Mesenchymal stem cell (in vitro differentiated cells and primary cell): Measurements from ENCODE around the gene ARID1B.

Source experiments
- DNase-seq: peaks from one replicate; pipeline ENCODE4 v3.0.0-alpha.2; 2013
- H2AFZ ChIP-seq: one replicate; pipeline ENCODE4 v1.6.1; 2013; ENCODE audit warnings: low read depth, mild to moderate bottlenecking, control low read depth, inconsistent platforms, low read length, moderate library complexity
- H2AK5ac ChIP-seq: 2 replicates; pipeline ENCODE4 v1.6.1; 2013; ENCODE audit warnings: low read length, moderate library complexity, mild to moderate bottlenecking, inconsistent platforms; ENCODE audit not compliant: severe bottlenecking
- H2BK120ac ChIP-seq: one replicate; pipeline ENCODE4 v1.6.1; 2013; ENCODE audit warnings: low read depth, mild to moderate bottlenecking, inconsistent platforms, low read length, moderate library complexity
- H2BK12ac ChIP-seq, 2 experiments: one replicate each; pipeline ENCODE4 v1.6.1; 2013; ENCODE audit warnings: inconsistent platforms in 2 of 2, low read length in 2 of 2, mild to moderate bottlenecking in 2 of 2, moderate library complexity in 2 of 2, control low read depth in 1 of 2
- H2BK15ac ChIP-seq: one replicate; pipeline ENCODE4 v1.6.1; 2013; ENCODE audit warnings: mild to moderate bottlenecking, low read depth, inconsistent platforms; ENCODE audit not compliant: poor library complexity, severe bottlenecking
- H2BK5ac ChIP-seq: 2 replicates; pipeline ENCODE4 v1.6.1; 2013; ENCODE audit warnings: low read depth, mild to moderate bottlenecking, low read length, control low read depth, inconsistent platforms; ENCODE audit not compliant: poor library complexity, severe bottlenecking
- H3K14ac ChIP-seq, 2 experiments: one replicate each; pipeline ENCODE4 v1.6.1; 2013; ENCODE audit warnings: inconsistent platforms in 2 of 2, low read length in 2 of 2, control low read depth in 1 of 2, mild to moderate bottlenecking in 1 of 2, moderate library complexity in 1 of 2
- H3K18ac ChIP-seq, 2 experiments: one replicate each; pipeline ENCODE4 v1.6.1; 2013; ENCODE audit warnings: inconsistent platforms in 2 of 2, low read length in 2 of 2, control low read depth in 1 of 2, low read depth in 1 of 2, mild to moderate bottlenecking in 1 of 2
- H3K23ac ChIP-seq, 2 experiments: one replicate each; pipeline ENCODE4 v1.6.1; 2013; ENCODE audit warnings: inconsistent platforms in 2 of 2, low read length in 2 of 2, mild to moderate bottlenecking in 2 of 2, moderate library complexity in 2 of 2, control low read depth in 1 of 2
- H3K27ac ChIP-seq: 2 replicates; pipeline ENCODE4 v1.5.1; 2013; ENCODE audit warnings: mild to moderate bottlenecking, moderate library complexity, low read length, control low read depth, inconsistent platforms; ENCODE audit not compliant: poor library complexity, severe bottlenecking
- H3K27me3 ChIP-seq, 2 experiments: 2 replicates each; pipeline versions ENCODE4 v1.6.1 to v1.7.0; 2013; ENCODE audit warnings: low read length in 2 of 2, mild to moderate bottlenecking in 2 of 2, moderate library complexity in 2 of 2, control low read depth in 1 of 2, inconsistent platforms in 1 of 2; ENCODE audit not compliant: control insufficient read depth in 1 of 2, insufficient read depth in 1 of 2
- H3K36me3 ChIP-seq, 2 experiments: 2 replicates each; pipeline versions ENCODE4 v1.6.1 to v1.7.0; 2013; ENCODE audit warnings: low read length in 2 of 2, control low read depth in 1 of 2, inconsistent platforms in 1 of 2, low read depth in 1 of 2, mild to moderate bottlenecking in 1 of 2; ENCODE audit not compliant: insufficient read depth in 2 of 2, control insufficient read depth in 1 of 2
- H3K4ac ChIP-seq, 2 experiments: one replicate each; pipeline ENCODE4 v1.6.1; 2013; ENCODE audit warnings: inconsistent platforms in 2 of 2, low read length in 2 of 2, mild to moderate bottlenecking in 2 of 2, moderate library complexity in 2 of 2, control low read depth in 1 of 2, low read depth in 1 of 2
- H3K4me1 ChIP-seq: 2 replicates; pipeline ENCODE4 v1.6.1; 2013; ENCODE audit warnings: low read depth, low read length, control low read depth; ENCODE audit not compliant: control insufficient read depth, insufficient read depth
- H3K4me2 ChIP-seq: 2 replicates; pipeline ENCODE4 v1.6.1; 2013; ENCODE audit warnings: low read length, mild to moderate bottlenecking, inconsistent platforms; ENCODE audit not compliant: poor library complexity, severe bottlenecking
- H3K4me3 ChIP-seq, 2 experiments: 2 replicates each; pipeline versions ENCODE4 v1.5.1 to v1.7.0; 2013; ENCODE audit warnings: low read length in 2 of 2, mild to moderate bottlenecking in 2 of 2, control low read depth in 1 of 2, low read depth in 1 of 2; ENCODE audit not compliant: insufficient read depth in 1 of 2
- H3K79me1 ChIP-seq: replicated peaks from 2 replicates; pipeline ENCODE4 v1.6.1; 2013; ENCODE audit warnings: mild to moderate bottlenecking, control low read depth, low read length, inconsistent platforms; ENCODE audit not compliant: poor library complexity, severe bottlenecking
- H3K9ac ChIP-seq: 2 replicates; pipeline ENCODE4 v1.7.0; 2013; ENCODE audit warnings: mild to moderate bottlenecking, low read length, moderate library complexity
- H3K9me3 ChIP-seq: 2 replicates; pipeline ENCODE4 v1.7.0; 2013; ENCODE audit warnings: mild to moderate bottlenecking, low read length; ENCODE audit not compliant: control insufficient read depth
- H4K8ac ChIP-seq: one replicate; pipeline ENCODE4 v1.6.1; 2013; ENCODE audit warnings: inconsistent platforms, mild to moderate bottlenecking, low read length, moderate library complexity
- H4K91ac ChIP-seq: one replicate; pipeline ENCODE4 v1.6.1; 2013; ENCODE audit warnings: mild to moderate bottlenecking, low read length, inconsistent platforms
- WGBS: methylation state at CpG from one replicate; pipeline ENCODE4 v1.1.7; 2013; ENCODE audit warnings: mixed read lengths; 5-methylcytosine and 5-hydroxymethylcytosine counted together

The ARID1B gene

GRCh38 chr6:157091856-157092460 is 314.8 kb downstream of the ARID1B start:
- no peak overlapping the region for H3K14ac ChIP-seq
- no peak overlapping the region for H3K4me3 ChIP-seq
- DNase-seq: no peak
- H2AFZ ChIP-seq: no peak overlapping the region
- H3K9ac ChIP-seq: no peak overlapping the region
- no peak overlapping the region for H4K91ac ChIP-seq
- peaks cover 42% of the 10 kb centered on the region for H3K79me1 ChIP-seq
- WGBS: 100% methylated on average over 6 of the region's 6 CpGs
- no peak overlapping the region for H3K4ac ChIP-seq
- peaks cover 20% of the 10 kb centered on the region for H3K4me1 ChIP-seq
- H3K23ac ChIP-seq: no peak overlapping the region
- no peaks in the 10 kb centered on the region for H3K9me3 ChIP-seq
- H3K4me2 ChIP-seq: no peak overlapping the region
- H3K18ac ChIP-seq: no peak overlapping the region
- H2BK120ac ChIP-seq: no peak overlapping the region
- H2BK15ac ChIP-seq: no peak overlapping the region
- H3K36me3 ChIP-seq: peaks cover 16 to 45% of the 10 kb centered on the region in 2 experiments
- no peaks in the 10 kb centered on the region for H3K27me3 ChIP-seq
- H3K27ac ChIP-seq: no peak overlapping the region
- H2BK12ac ChIP-seq: no peak overlapping the region
- H2BK5ac ChIP-seq: no peak overlapping the region
- no peak overlapping the region for H2AK5ac ChIP-seq
- H4K8ac ChIP-seq: no peak overlapping the region

GRCh38 chr6:157092736-157093135 is 315.6 kb downstream of the ARID1B start:
- no peak overlapping the region for H2BK5ac ChIP-seq
- H3K14ac ChIP-seq: no peak overlapping the region
- no peak overlapping the region for H3K9ac ChIP-seq
- peaks cover 21% of the 10 kb centered on the region for H3K4me1 ChIP-seq
- no peak overlapping the region for H3K4me2 ChIP-seq
- H3K23ac ChIP-seq: no peak overlapping the region
- no peak overlapping the region for H3K18ac ChIP-seq
- no peak overlapping the region for H2BK120ac ChIP-seq
- H3K79me1 ChIP-seq: peaks cover 43% of the 10 kb centered on the region
- no peak overlapping the region for H2BK12ac ChIP-seq
- H3K36me3 ChIP-seq: peaks cover 16 to 39% of the 10 kb centered on the region in 2 experiments
- H4K8ac ChIP-seq: no peak overlapping the region
- 81% methylated on average over 5 of the region's 6 CpGs for WGBS
- no peak overlapping the region for H2AFZ ChIP-seq
- H2AK5ac ChIP-seq: no peak overlapping the region
- H3K27me3 ChIP-seq: no peaks in the 10 kb centered on the region
- H3K27ac ChIP-seq: no peak overlapping the region
- no peaks in the 10 kb centered on the region for H3K9me3 ChIP-seq
- H3K4me3 ChIP-seq: no peak overlapping the region
- no peak overlapping the region for H4K91ac ChIP-seq
- H2BK15ac ChIP-seq: no peak overlapping the region
- H3K4ac ChIP-seq: no peak overlapping the region
- no peak for DNase-seq

GRCh38 chr6:157093536-157093935 is 316.4 kb downstream of the ARID1B start:
- H3K9ac ChIP-seq: no peak overlapping the region
- H2BK15ac ChIP-seq: no peak overlapping the region
- no peak overlapping the region for H4K91ac ChIP-seq
- H3K27me3 ChIP-seq: no peaks in the 10 kb centered on the region
- H3K4me3 ChIP-seq: no peak overlapping the region
- no peak overlapping the region for H4K8ac ChIP-seq
- no peak overlapping the region for H3K4ac ChIP-seq
- H3K4me1 ChIP-seq: peaks cover 20% of the 10 kb centered on the region
- H3K36me3 ChIP-seq: peaks cover 16 to 40% of the 10 kb centered on the region in 2 experiments
- H2AK5ac ChIP-seq: no peak overlapping the region
- H3K4me2 ChIP-seq: no peak overlapping the region
- no peak overlapping the region for H2AFZ ChIP-seq
- no peak overlapping the region for H3K14ac ChIP-seq
- H3K79me1 ChIP-seq: peaks cover 44% of the 10 kb centered on the region
- no peak overlapping the region for H2BK12ac ChIP-seq
- H2BK5ac ChIP-seq: no peak overlapping the region
- H3K23ac ChIP-seq: no peak overlapping the region
- H2BK120ac ChIP-seq: no peak overlapping the region
- no peak overlapping the region for H3K27ac ChIP-seq
- no peak overlapping the region for H3K18ac ChIP-seq
- no peak for DNase-seq
- no peaks in the 10 kb centered on the region for H3K9me3 ChIP-seq
- no CpG with 5 or more reads among the region's 3 CpGs for WGBS

GRCh38 chr6:157094038-157094437 is 316.9 kb downstream of the ARID1B start:
- H2BK120ac ChIP-seq: no peak overlapping the region
- no peak overlapping the region for H3K27ac ChIP-seq
- H2BK12ac ChIP-seq: no peak overlapping the region
- H2BK15ac ChIP-seq: no peak overlapping the region
- no peak overlapping the region for H2AFZ ChIP-seq
- H3K18ac ChIP-seq: no peak overlapping the region
- H3K4ac ChIP-seq: no peak overlapping the region
- H3K9me3 ChIP-seq: no peaks in the 10 kb centered on the region
- H2BK5ac ChIP-seq: no peak overlapping the region
- 95% methylated on average over 4 of the region's 6 CpGs for WGBS
- H4K91ac ChIP-seq: no peak overlapping the region
- H3K4me2 ChIP-seq: no peak overlapping the region
- H3K36me3 ChIP-seq: peaks cover 16 to 39% of the 10 kb centered on the region in 2 experiments
- H3K9ac ChIP-seq: no peak overlapping the region
- no peak overlapping the region for H4K8ac ChIP-seq
- peaks cover 45% of the 10 kb centered on the region for H3K79me1 ChIP-seq
- no peak for DNase-seq
- no peaks in the 10 kb centered on the region for H3K27me3 ChIP-seq
- H3K4me1 ChIP-seq: peaks cover 20% of the 10 kb centered on the region
- no peak overlapping the region for H3K14ac ChIP-seq
- no peak overlapping the region for H3K4me3 ChIP-seq
- no peak overlapping the region for H3K23ac ChIP-seq
- H2AK5ac ChIP-seq: no peak overlapping the region
